WTC11 (cell line): ENCODE measurements around the gene RBP3. TPM values are rescaled to one million over a fixed set of nuclear protein-coding genes. Genes with fewer than 3 reads are reported as not detected.

ENCODE experiments used
- ATAC-seq: fragments of 200-7000 bp; cut with Tn5 transposase; 2 replicates; pipeline ENCODE4 v1.10.0; 2021; ENCODE audit warnings: mild to moderate bottlenecking, moderate library complexity
- CTCF ChIA-PET: fragments of 300-600 bp; sonication (Branson Sonifier 250); formaldehyde crosslinking; loops from one replicate; lab custom pipeline; 2021; ENCODE audit warnings: antibody characterized with exemption; lab: Charles Lee
- POLR2A ChIA-PET: fragments of 350-600 bp; sonication (Branson Sonifier 250); formaldehyde crosslinking; loops from one replicate; lab custom pipeline; 2021; ENCODE audit warnings: antibody characterized with exemption; lab: Charles Lee
- DNase-seq: peaks from one replicate; pipeline ENCODE4 v3.0.0; 2021; ENCODE audit warnings: low spot score
- H3K27ac Mint-ChIP-seq: 2 replicates; pipeline ENCODE4 v1.8.0; 2021; ENCODE audit warnings: mixed read lengths
- H3K27me3 Mint-ChIP-seq: 2 replicates; pipeline ENCODE4 v1.8.0; 2021; ENCODE audit warnings: low read depth, mild to moderate bottlenecking, moderate library complexity, mixed read lengths
- H3K36me3 Mint-ChIP-seq: 2 replicates; pipeline ENCODE4 v1.8.0; 2021; ENCODE audit warnings: mixed read lengths
- H3K4me1 Mint-ChIP-seq: 2 replicates; pipeline ENCODE4 v1.8.0; 2022; ENCODE audit warnings: mixed read lengths
- H3K4me3 Mint-ChIP-seq: 2 replicates; pipeline ENCODE4 v1.8.0; 2021; ENCODE audit warnings: mild to moderate bottlenecking, moderate library complexity, mixed read lengths
- H3K9me3 Mint-ChIP-seq: 2 replicates; pipeline ENCODE4 v1.8.0; 2021; ENCODE audit warnings: mixed read lengths
- AR ChIP-seq: fragments of 250-450 bp; sonication (Bioruptor Pico); IDR thresholded peaks from 2 replicates; pipeline ENCODE4 v1.9.0; 2021; ENCODE audit warnings: mild to moderate bottlenecking
- FOXP4 ChIP-seq: sonication (generic); formaldehyde crosslinking; IDR thresholded peaks from 2 replicates; pipeline ENCODE4 v1.8.0; 2022; ENCODE audit warnings: mild to moderate bottlenecking, missing genetic modification reagents
- HMGXB4 ChIP-seq: sonication (generic); formaldehyde crosslinking; IDR thresholded peaks from 2 replicates; pipeline ENCODE4 v1.8.1; 2023; ENCODE audit warnings: mild to moderate bottlenecking, moderate library complexity, missing genetic modification reagents
- OVOL2 ChIP-seq: fragments of 250-450 bp; sonication (Bioruptor Pico); IDR thresholded peaks from 2 replicates; pipeline ENCODE4 v1.9.0; 2021; ENCODE audit warnings: mild to moderate bottlenecking, borderline replicate concordance
- SP1 ChIP-seq: sonication (generic); formaldehyde crosslinking; conservative IDR thresholded peaks from 2 replicates; pipeline ENCODE4 v1.8.1; 2022; ENCODE audit warnings: missing genetic modification reagents
- ZNF281 ChIP-seq: sonication (generic); formaldehyde crosslinking; IDR thresholded peaks from 2 replicates; pipeline ENCODE4 v1.8.0; 2023; ENCODE audit warnings: mild to moderate bottlenecking, missing genetic modification reagents
- ZNF512 ChIP-seq: sonication (generic); formaldehyde crosslinking; IDR thresholded peaks from 2 replicates; pipeline ENCODE4 v1.8.1; 2022; ENCODE audit warnings: missing genetic modification reagents, borderline replicate concordance
- total RNA-seq: library from RNA; stranded (reverse); gene quantifications from 3 replicates; pipeline ENCODE4 v1.2.3, GENCODE V29; 2021

RBP3 gene
- total RNA-seq, 1 experiment from 2014 or later = not detected

GRCh38 chr10:47381427-47382379 is 33.5 kb downstream of the RBP3 start:
- CTCF ChIA-PET = interaction anchor here (1.4 kb wide), 1 partner anchor 41 kb away, joined by 4 read pairs; no protein-coding TSS in a partner anchor
- ATAC-seq = no peak
- H3K4me3 Mint-ChIP-seq = peak overlapping the region; percentile 15
- DNase-seq = no peak
- TF ChIP-seq FOXP4 (CRISPR knock-in tag) (no peak), ZNF281 (CRISPR knock-in tag) (no peak), AR (CRISPR knock-in tag) (no peak), HMGXB4 (CRISPR knock-in tag) (no peak)
- TF ChIP-seq, all 79 proteins: peak for 0
- H3K4me1 Mint-ChIP-seq = peaks cover 39% of the 10 kb centered on the region
- peaks cover 11% of the 10 kb centered on the region for H3K9me3 Mint-ChIP-seq
- POLR2A ChIA-PET = no interaction called here
- peaks cover 10% of the 10 kb centered on the region for H3K36me3 Mint-ChIP-seq
- peaks cover 15% of the 10 kb centered on the region for H3K27me3 Mint-ChIP-seq
- peak overlapping the region; percentile 57; the same call in 1 of the 2 replicates for H3K27ac Mint-ChIP-seq

- Mint-ChIP-seq H3K4me1 (peaks cover 32% of the 10 kb centered on the region), H3K27ac (peak overlapping the region; percentile 82), H3K36me3 (peaks cover 21% of the 10 kb centered on the region), H3K27me3 (peaks cover 15% of the 10 kb centered on the region), H3K9me3 (peaks cover 26% of the 10 kb centered on the region), H3K4me3 (peak overlapping the region; percentile 81)
- ChIA-PET POLR2A (interaction anchor here (0.7 to 1.5 kb wide), 5 partner anchors 12 to 22 kb away, joined by 3 to 7 read pairs (median 5); no protein-coding TSS in a partner anchor), CTCF (interaction anchor here (0.5 to 2.3 kb wide), 9 partner anchors 18 to 388 kb away, joined by 3 to 17 read pairs (median 5); no protein-coding TSS in a partner anchor)
- ATAC-seq = peak; percentile 46
- peak; percentile 76 for DNase-seq
- 0 out of 2 replicates have a peak, but pooled peaks have one; percentile 15 for TF ChIP-seq ZNF512 (CRISPR knock-in tag)
- TF ChIP-seq SP1 (CRISPR knock-in tag) = peak; percentile 47; the same call in 1 of the 2 replicates
- no peak for TF ChIP-seq OVOL2 (CRISPR knock-in tag)
Observed at GRCh38 chr10:47383261-47384147, 35.3 kb downstream of the RBP3 start.
